DMS 273 (cell line): ENCODE data around the gene SLAMF7.
A peak's percentile ranks its signal among the peaks of the same experiment; 100 is the strongest.
"Not testable (repeated sequence)": the region's sequence is repeated elsewhere in the genome, so short reads cannot be mapped to it uniquely, and the experiment has no call there.

Experiments used
- DNase-seq: peaks from one replicate; lab custom pipeline; 2025; ENCODE audit not compliant: unreplicated experiment; lab: John Stamatoyannopoulos, UW

Gene SLAMF7, protein sequence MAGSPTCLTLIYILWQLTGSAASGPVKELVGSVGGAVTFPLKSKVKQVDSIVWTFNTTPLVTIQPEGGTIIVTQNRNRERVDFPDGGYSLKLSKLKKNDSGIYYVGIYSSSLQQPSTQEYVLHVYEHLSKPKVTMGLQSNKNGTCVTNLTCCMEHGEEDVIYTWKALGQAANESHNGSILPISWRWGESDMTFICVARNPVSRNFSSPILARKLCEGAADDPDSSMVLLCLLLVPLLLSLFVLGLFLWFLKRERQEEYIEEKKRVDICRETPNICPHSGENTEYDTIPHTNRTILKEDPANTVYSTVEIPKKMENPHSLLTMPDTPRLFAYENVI

DNA sequence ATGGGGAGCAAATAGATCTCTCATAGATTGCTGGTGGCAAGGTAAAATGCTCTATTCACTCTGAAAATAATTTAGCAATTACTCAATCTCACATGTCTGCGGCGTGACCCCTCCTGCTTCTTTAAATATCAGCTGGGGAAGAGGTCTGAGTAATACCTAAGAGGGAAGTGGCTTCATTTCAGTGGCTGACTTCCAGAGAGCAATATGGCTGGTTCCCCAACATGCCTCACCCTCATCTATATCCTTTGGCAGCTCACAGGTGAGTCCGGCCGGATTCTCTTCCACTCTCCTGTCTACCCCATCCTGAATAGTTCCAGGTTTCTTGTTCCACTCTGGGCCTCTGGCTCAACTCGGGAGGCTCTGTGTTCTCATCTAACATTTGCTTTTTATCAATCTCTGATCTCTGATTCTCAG, at the start of gene SLAMF7:
TSS of gene SLAMF7 (plus strand) at position 150 of the 414 bp plus-strand sequence. CDS start at position 205, 55 bp downstream.
- DNase-seq: no peak

DNA sequence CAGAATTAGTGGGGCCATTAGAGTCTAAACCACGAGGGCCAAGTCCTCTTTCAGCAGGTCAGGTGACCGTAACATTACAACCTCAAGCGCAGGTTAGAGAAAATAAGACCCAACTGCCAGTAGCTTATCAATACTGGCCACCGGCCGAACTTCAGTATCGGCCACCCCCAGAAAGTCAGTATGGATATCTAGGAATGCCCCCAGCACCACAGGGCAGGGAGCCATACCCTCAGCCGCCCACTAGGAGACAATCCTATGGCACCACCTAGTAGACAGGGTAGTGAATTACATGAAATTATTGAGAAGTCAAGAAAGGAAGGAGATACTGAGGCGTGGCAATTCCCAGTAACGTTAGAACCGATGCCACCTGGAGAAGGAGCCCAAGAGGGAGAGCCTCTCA, 46.7 kb upstream of the SLAMF7 start:
- DNase-seq: peak; percentile 18

DNA sequence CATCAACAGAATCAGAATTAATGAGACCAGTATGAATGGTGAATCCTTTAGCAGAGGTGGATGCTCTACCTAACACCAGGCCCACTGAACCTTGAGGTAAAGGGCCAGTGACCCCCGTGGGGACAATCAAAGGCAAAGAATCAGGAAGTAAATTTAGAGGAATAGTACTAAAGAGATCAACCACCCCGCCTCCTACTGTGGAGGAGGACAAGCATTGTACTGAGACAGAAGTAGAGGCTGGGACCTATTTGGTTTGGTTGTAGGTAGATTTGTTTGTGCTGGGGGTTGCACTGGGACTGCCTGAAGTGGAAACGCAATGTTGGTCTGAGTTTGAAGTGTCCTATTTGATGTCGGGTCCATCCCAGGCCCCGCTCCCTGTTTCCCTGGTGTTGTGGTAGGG, 36.9 kb upstream of the SLAMF7 start:
- no peak for DNase-seq

DNA sequence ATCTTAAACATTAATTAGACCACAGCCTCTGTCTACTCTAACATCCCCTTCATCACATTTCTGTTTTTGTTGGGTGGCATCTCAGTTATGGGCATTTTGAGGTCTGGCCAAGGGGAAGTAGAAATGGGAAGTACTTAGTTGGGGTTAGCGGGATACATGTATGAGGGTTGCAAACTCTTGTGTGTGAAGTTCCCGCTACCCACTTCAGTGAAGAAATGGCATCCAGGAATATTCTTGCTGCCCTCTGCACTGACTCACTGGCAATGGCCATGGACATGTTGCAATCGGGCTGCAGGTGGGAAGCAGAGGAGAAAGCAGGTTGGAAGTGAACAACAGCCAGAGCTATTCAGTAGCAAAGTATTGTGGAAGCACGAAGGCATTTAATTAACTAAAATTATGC, 34.8 kb upstream of the SLAMF7 start:
- no peak for DNase-seq

DNA sequence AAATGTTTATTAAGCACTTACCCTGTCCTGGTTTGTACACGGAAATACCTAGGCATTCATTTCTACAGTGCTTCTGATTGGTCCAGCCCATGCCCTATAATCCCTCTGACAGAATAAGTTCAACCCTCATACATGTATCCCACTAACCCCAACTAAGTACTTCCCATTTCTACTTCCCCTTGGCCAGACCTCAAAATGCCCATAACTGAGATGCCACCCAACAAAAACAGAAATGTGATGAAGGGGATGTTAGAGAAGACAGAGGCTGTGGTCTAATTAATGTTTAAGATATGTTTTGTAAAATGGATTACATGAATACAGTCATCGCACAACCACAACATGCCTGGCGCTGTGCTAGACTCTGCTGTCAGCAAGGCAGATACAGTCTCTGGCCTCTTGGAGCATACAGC, 33.8 kb upstream of the SLAMF7 start:
- DNase-seq: not testable (repeated sequence)

DNA sequence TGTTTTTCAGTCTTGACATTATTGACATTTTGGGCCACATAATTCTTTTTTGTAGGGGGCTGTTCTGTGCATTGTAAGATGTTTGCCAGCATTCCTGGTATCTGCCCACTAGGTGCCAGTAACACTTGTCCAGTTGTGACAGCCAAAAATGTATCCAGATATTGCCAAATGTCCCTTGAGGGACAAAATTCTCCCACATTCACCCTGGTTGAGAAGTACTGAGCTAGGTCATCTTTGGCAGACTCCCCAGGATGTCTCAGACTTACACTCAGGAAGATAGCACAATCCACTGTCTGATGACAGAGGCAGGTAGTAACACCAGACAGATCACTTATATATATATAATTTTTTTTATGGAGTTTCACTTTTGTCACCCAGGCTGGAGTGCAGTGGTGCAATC, 33.3 kb upstream of the SLAMF7 start:
- no peak for DNase-seq

DNA sequence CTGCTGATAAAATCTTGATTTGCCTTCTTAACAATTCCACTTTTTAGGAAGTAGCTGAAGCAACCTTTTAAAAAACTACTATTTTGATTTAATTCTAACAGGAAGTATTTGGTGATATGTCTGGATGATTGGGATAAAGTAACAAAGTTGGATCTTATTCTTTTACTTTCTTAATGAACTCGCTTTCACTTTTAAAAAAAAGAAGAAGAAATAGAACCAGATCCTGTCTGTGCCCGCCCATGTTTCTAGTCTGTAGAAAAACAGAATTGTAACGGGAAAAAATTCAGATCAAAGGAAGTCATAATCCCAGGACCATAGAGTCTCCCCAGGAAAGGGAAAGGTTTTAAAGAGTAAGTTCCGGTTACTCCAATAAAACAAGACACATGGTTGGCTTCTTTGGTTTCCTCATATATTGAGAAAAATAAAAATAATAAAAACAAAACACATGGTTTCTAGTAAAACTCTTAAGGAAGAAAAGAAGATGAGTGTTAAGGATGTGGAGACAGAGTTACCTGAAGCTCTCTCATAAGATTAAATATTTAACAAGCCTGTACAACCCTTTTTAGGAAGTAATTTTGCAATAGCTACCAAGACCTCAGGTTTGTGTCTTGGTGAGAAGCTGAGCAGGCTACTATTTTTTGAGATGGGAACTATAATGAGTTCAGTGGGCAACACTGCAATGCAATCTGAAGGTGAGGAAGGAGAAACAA, 32.4 kb upstream of the SLAMF7 start:
- DNase-seq: no peak

DNA sequence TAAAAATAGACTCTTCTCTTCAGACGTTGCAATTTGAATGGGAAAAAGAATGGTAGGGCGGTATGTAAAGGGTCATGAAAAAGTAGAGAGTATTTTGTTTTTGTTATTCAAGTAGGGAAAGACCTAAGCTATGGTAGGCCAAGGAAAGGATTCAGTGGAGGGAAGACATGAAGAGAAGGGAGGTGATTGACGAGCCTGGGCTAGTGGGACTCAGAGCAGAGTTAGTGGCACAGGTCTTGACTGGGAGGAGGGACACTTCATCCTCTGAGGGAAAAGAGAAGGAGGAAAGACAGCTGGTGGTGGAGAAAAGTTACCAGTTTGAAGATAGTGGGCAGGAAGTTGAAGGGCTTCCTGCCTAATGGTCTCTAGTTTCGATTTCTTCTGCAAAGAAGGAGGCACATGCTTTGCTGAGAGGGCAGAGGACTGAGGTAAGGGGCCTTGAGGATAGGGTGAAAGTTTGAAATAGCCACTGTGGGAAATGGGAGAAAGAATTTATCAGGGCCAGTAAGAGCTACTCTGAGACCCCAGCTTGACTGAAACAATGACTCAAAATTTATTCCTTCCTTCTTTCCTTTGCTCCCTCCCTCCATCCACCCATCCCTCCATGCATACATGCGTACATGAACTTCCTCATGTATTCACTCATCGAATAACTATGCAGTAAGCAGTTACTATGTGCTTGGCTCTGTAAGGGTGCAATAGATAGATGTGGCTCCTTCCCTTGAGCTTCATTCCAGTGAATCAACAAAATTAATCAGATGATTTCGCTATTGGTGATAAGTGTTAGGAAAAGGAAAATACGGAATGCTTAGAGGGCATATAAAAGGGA, 31.6 kb upstream of the SLAMF7 start:
- DNase-seq: no peak

DNA sequence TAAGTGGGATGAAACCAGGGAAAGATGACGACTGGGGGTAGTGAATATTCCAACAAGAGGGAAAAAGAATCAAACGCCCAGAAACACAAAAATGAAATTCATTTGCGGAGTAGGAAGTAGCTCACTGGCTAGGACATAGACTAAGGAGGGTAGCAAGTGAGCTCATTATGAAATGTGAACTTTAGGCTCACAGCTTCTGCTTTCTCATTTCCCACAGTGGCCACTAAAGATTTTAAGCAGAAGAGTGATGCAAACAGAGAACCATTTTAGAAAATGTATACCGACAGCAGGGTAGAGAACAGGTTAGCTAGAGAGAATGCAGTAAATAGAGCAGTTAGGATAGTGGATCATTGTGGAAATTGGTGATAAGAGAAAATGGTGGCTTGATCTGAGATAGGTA, 30.9 kb upstream of the SLAMF7 start:
- no peak for DNase-seq

DNA sequence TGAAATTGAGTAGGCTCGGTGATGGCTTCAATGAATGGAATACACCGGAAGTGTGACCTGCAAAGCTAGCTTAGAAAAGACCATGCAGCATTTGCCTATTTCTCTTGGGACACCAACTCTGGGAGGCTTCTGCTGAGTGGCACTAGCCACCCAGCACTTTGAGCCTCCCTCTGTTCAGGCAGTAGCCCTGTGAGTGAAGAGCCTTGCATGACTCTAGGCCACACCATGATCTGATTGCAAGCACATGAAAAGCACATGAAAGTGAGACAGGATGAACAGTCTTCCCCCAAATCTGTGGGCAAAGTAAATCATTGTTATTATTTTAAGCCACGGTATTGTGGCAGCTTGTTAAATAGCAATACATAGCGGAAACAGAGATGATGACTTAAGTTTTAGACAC, 30.2 kb upstream of the SLAMF7 start:
- no peak for DNase-seq

DNA sequence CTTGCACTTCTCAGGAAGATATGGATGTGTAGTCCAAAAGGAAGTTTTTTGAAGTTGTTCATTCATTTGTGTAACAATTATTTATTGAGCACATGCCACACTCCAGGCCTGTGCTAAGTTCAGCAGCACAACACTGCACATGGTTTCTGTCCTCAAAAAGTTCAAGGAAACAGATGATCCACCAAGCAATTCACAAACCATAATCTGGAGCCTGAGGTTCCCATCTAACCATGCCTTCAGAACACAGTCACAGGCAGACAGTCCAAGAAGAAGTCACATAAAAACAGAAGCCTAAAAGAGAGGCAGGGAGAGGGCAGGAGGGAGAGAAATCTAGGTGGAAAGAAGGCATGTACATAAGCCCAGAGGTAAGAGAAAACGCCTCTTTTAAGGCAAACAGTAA, 29.3 kb upstream of the SLAMF7 start:
- no peak for DNase-seq

DNA sequence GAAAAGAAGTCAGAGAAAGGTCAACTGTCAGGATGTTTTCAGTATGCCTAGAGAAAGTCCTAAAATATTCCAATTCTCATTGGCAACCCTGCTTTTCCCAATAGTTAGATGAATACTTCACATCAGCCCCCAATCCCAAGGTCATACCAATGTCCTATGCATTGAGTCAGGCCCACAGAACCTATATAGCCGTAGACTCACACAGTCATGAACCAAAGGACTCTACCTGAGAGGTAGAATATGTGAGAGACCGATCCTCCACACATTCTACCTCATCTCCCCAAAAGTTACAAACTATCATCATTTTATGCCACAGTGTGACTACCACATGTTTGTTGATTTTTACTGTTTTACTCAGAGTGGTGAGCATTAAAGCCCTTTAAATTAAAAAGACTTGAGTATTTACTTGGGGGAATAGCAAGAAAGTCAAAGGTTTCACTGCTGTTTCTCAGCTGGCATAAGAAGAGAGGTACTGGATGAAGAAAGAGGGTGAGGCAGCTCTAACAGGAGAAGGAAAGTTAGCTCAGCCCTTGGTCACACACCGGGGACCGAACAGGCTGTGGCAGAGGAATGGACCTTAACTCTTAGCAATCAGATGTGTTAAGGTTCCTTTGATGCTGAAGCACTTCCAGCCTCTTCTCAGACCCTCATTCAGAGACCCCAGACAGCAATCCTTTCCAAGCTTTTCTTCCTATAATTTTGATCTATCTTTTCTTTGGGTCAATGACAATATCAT, 28.4 kb upstream of the SLAMF7 start:
- DNase-seq: no peak

DNA sequence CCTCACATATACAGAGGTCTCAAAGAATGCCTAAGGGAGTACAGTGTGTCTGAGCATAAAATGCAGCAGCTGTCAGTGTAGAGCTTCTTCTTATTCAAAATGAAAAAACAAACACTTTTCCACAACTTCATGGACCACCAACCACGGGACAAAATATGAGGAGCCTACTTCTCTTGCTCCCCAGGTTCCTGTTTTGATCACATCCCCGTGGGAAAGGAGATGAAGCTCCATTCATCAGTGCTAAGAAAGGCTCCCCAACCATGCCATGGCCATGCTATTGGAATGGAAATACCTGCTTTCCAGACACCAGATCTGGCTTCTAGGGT, 27.8 kb upstream of the SLAMF7 start:
- DNase-seq: no peak

DNA sequence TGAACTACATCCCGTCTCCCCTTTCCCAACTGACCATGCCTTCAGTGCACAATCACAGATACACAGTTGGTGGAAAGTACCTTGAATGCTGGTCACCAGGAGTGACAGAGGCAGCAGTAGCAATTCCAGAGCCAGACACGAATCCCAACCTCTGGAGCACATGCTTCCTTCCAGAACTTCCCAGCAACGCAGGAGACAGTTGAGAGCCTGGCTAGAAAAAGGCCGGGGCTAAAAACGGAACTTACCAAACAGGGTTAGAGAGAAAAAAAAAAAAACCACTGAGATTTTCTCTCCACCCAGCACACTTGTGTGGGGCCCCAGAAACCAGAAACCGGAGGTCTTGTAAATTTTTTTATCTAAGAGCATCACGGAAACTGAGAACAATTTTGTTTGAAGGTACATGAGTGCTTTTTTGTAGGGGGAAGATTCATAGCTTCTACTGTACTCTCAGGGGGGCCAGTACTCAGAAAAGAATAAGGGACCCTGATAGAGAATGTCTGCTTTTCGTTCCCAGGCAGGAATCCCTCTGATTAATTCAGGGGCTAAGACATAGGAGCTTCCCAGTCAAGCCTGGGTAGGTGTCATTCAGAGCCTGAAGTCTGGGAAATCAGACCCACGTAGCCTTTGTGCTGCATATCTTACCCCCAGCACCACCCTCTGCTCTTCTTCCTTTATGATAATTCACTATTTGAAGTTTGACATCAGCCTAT, 27.3 kb upstream of the SLAMF7 start, which contains the start of gene CD48:
TSS of gene CD48 (minus strand) at position 221 of the 710 bp plus-strand sequence. CDS start at position 162, 59 bp downstream.
- DNase-seq: no peak

DNA sequence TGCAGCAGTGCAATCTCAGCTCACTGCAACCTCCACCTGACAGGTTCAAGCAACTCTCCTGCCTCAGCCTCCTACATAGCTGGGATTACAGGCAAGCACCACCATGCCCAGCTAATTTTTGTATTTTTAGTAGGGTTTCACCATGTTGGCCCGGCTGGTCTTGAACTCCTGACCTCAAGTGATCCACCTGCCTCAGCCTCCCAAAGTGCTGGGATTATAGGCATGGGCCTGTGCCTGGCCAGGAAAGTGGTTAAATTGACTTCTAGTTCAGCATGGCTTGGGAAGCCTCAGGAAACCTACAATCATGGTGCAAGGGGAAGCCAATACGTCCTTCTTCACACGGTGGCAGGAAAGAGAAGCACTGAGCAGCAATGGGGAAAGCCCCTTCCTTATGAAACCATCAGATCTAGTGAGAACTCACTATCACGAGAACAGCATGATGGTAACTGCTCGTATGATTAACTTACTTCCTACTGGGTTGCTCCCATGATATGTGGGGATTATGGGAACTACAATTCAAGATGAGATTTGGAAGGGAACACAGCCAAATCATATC, 26.4 kb upstream of the SLAMF7 start:
- not testable (repeated sequence) for DNase-seq

DNA sequence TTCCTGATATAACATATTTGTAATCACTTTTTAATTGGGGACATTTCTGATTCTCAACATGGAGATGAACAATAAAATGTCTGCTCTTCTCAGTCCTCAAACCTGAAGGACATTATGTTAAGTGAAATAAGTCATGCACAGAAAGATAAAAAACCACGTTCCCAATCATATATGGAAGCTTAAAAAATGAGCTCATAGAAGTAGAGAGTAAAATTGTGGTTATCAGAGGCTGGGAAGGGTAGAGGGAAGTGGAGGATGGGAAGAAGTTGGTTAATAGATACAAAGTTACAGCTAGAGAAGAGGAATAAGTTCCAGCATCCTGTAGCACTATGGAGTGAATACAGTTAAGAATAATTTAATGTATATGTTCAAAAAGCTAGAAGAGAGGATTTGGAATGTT, 25.9 kb upstream of the SLAMF7 start:
- no peak for DNase-seq

DNA sequence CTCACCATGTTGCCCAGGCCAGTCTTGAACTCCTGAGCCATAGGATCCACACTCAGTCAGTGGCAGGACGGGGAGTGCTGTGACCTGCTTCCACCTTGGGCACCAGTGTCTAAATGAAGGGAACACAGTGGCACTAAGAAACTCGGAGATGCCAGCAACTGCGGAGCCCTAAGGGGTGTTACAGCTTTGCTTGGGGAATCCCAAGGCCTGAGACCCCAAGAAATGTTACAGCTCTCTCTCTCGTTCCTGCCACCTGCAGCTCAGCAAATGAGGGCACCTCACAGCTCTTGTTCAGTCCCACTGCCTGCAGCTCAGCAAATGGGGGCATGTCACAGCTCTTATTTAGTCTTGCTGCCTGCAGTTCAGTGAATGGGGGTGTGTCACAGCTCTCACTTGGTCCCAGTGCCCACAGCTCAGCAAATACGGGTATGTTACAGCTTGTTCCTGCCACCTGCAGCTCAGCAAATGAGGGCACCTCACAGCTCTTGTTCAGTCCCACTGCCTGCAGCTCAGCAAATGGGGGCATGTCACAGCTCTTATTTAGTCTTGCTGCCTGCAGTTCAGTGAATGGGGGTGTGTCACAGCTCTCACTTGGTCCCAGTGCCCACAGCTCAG, 24.9 kb upstream of the SLAMF7 start:
- not testable (repeated sequence) for DNase-seq

DNA sequence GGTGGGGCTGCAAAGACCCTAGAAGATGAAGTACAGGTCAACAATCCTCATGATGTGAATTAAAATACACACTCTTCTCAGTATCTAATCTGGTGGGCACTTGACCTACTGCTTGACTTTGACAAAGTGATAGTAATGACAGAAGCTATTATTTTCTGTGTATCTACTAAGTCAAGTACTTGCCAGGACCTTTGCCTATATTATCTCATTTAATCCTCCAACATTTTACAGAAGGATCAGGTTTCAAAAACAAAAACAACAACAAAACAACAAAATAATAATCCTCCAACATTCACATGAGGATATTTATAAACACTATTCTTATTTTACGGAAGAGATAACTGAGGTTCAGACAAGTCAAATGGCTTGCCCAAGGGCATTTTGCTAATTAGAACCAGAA, 23.0 kb upstream of the SLAMF7 start:
- DNase-seq: no peak

DNA sequence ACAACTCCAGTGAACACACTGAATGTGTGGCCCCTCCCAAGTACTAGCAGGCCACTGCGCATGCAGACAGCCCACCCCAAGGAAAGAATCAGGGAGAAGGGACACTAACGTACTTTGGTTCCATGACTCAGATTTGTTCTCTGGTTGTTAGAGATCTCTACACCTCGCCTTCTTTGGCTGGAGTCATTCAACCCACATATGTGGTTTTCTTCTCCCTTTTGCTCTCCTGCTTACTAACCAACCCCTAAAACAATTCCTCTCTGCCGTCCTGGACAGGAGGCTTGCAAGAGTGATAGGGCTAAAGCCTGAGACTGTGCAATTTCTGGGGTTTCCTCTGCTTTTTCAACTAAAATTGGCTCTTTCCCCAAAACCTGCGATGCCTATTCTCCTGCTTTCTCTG, 21.7 kb upstream of the SLAMF7 start:
- no peak for DNase-seq

DNA sequence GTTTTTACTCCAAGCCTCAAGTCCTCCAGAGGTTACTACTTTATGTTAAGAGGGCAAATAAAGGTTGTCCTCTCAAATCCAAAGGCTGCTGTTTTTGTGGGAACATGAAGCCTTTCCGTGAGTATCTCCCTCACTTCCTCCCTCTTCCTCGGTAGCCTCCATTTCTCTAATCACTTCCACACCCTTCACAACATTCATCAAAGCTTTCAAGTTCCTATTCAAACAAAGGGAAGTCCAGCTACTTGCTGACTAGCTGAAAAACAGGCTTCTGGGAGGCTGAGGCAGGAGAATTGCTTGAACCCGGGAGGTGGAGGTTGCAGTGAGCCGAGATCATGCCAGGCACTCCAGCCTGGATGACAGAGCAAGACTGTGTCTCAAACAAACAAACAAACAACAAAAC, 20.8 kb upstream of the SLAMF7 start:
- no peak for DNase-seq
